ENCODE results near the gene DLX4. TPM values are rescaled to one million over a fixed set of nuclear protein-coding genes. Genes with fewer than 3 reads are reported as not detected.

The DLX4 gene
- total RNA-seq, 1 donor from 2014 or later = 2.1 TPM

GRCh38 chr17:49990331-49990730 is 21.3 kb downstream of the DLX4 start:
- DNase-seq = no peak
- H3K27ac ChIP-seq = no peak overlapping the region
- intact Hi-C loops (cut with DNase I) = no loop called here
- H3K27me3 ChIP-seq = peaks cover 76% of the 10 kb centered on the region
- peaks cover 20% of the 10 kb centered on the region for H3K4me1 ChIP-seq
- H3K36me3 ChIP-seq = no peaks in the 10 kb centered on the region
- no peak for TF ChIP-seq CTCF (IDR thresholded peaks at IDR 0.05)
- no peaks in the 10 kb centered on the region for H3K9me3 ChIP-seq
- ATAC-seq = no peak
- no peak overlapping the region for H3K4me3 ChIP-seq

- Histone ChIP-seq H3K36me3 (no peaks in the 10 kb centered on the region), H3K4me3 (no peak overlapping the region), H3K27me3 (peaks cover 81% of the 10 kb centered on the region), H3K9me3 (no peaks in the 10 kb centered on the region), H3K4me1 (peaks cover 20% of the 10 kb centered on the region), H3K27ac (no peak overlapping the region)
- ATAC-seq (no peak), DNase-seq (peak; percentile 34)
- intact Hi-C loops (cut with DNase I) = no loop called here
- no peak for TF ChIP-seq CTCF (IDR thresholded peaks at IDR 0.05)
Measured at GRCh38 chr17:49990921-49991320, 21.9 kb downstream of the DLX4 start.

GRCh38 chr17:49991409-49991808 is 22.4 kb downstream of the DLX4 start:
- peak; percentile 60 for DNase-seq
- Histone ChIP-seq H3K36me3 (no peaks in the 10 kb centered on the region), H3K27me3 (peaks cover 81% of the 10 kb centered on the region), H3K4me1 (peaks cover 20% of the 10 kb centered on the region), H3K27ac (no peak overlapping the region), H3K9me3 (no peaks in the 10 kb centered on the region), H3K4me3 (no peak overlapping the region)
- intact Hi-C loops (cut with DNase I) = no loop called here
- no peak for TF ChIP-seq CTCF (IDR thresholded peaks at IDR 0.05)
- ATAC-seq = no peak

GRCh38 chr17:49992191-49992932 is 23.4 kb downstream of the DLX4 start:
- H3K36me3 ChIP-seq = no peaks in the 10 kb centered on the region
- peaks cover 74% of the 10 kb centered on the region for H3K27me3 ChIP-seq
- no peak for TF ChIP-seq CTCF (IDR thresholded peaks at IDR 0.05)
- DNase-seq (no peak), ATAC-seq (no peak)
- no peak overlapping the region for H3K4me3 ChIP-seq
- intact Hi-C loops (cut with DNase I) = no loop called here
- H3K4me1 ChIP-seq = peaks cover 27% of the 10 kb centered on the region
- no peaks in the 10 kb centered on the region for H3K9me3 ChIP-seq
- no peak overlapping the region for H3K27ac ChIP-seq

DNA sequence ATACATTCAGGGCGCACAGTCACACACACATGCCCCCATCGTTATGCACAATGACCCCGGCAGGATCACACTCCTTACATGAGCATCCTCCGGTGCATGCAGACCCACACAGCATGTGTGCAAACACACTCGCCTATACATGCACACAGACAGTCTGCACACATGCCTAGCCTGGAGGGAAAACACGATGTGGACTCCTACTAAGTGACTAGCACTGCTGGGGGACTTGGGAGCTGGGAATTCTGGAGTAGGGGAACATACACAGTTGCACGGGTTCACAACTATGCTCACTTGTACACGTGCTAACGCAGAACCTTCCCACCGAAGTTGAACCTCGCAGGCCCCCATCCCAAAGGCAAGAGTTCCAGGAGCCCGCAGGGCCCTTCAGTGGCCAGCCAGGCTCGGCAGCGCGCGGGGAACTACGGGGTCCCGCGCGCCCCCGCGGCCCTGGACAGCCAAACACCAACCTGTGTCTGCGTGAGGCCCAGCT is 24.0 kb downstream of the DLX4 start:
- Histone ChIP-seq H3K4me3 (peak overlapping the region; percentile 46), H3K36me3 (no peaks in the 10 kb centered on the region), H3K9me3 (no peaks in the 10 kb centered on the region), H3K27ac (no peak overlapping the region), H3K4me1 (peaks cover 25% of the 10 kb centered on the region), H3K27me3 (peaks cover 68% of the 10 kb centered on the region)
- ATAC-seq = no peak
- peak; percentile 47 for DNase-seq
- intact Hi-C loops (cut with DNase I) = no loop called here
- no peak for TF ChIP-seq CTCF (IDR thresholded peaks at IDR 0.05)
